Measurements from ENCODE around the gene UTP18. TPM values are rescaled to one million over a fixed set of nuclear protein-coding genes. Genes with fewer than 3 reads are reported as not detected.

UTP18 gene
- total and polyA plus RNA-seq, 2 of the 8 experiments (the other 6 are each of a cell fraction or from before 2014, with no cell fraction given): 17.9 to 85.7 TPM

DNA sequence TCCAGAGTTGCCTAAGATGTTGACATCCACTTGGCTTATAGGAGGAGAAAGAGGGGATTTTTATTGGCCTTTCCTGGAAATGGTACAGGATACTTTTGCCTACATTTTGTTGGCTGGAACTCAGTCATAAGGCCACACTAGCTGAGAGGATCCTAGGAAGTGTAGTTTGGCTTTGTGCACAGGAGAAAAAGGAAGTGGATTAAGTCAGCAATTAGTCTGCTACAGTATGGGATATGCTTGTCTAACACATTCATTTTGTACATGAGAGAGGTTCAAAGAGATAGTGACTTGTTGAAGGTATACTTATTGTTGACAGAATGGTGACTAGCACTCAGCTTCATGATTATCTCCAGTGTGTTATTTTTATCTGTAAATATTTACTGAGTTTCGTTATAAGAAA lies 10.3 kb downstream of the UTP18 start:
- no peak for TF ChIP-seq CHD2 (IDR thresholded peaks at IDR 0.05; ENCODE audit: low read length)
- no peak for TF ChIP-seq RAD21 (IDR thresholded peaks at IDR 0.05 in 1 of 2, conservative IDR thresholded peaks at IDR 0.05 in 1 of 2; ENCODE audit: low read depth in 2 of 2, low read length in 2 of 2)
- TF ChIP-seq SAP30 (IDR thresholded peaks at IDR 0.05; ENCODE audit: insufficient read depth, insufficient replicate concordance, low read length): no peak
- TF ChIP-seq PHF8 (conservative IDR thresholded peaks at IDR 0.05; ENCODE audit: low read depth, low read length): no peak
- TF ChIP-seq SUZ12 (IDR thresholded peaks at IDR 0.05; ENCODE audit: low read length): no peak
- no peak for TF ChIP-seq RFX5 (IDR thresholded peaks at IDR 0.05; ENCODE audit: borderline replicate concordance, low read depth, low read length)
- TF ChIP-seq EGR1 (IDR thresholded peaks at IDR 0.05; ENCODE audit: borderline replicate concordance, low read depth, low read length): no peak
- no peak for TF ChIP-seq BACH1 (IDR thresholded peaks at IDR 0.05; ENCODE audit: low read length)
- no peak for TF ChIP-seq EP300 (IDR thresholded peaks at IDR 0.05; ENCODE audit: borderline replicate concordance in 1 of 2, low read depth in 2 of 2, low read length in 2 of 2)
- no peak for TF ChIP-seq POLR2A (IDR thresholded peaks at IDR 0.05; ENCODE audit: control extremely low read depth in 1 of 2, low read depth in 2 of 2, low read length in 2 of 2)
- no peak for TF ChIP-seq SP1 (IDR thresholded peaks at IDR 0.05; ENCODE audit: low read depth, low read length)
- TF ChIP-seq, protein P1, sequence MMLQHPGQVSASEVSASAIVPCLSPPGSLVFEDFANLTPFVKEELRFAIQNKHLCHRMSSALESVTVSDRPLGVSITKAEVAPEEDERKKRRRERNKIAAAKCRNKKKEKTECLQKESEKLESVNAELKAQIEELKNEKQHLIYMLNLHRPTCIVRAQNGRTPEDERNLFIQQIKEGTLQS (IDR thresholded peaks at IDR 0.05; ENCODE audit: insufficient read depth, low read depth, low read length): no peak
- TF ChIP-seq GTF2F1 (IDR thresholded peaks at IDR 0.05; ENCODE audit: borderline replicate concordance, low read depth, low read length): no peak

More for the DNA sequence above, 10.3 kb downstream of the UTP18 start:
- ChIA-PET POLR2A (ENCODE audit: partially characterized antibody) (interaction anchor here (0.9 to 8.8 kb wide), 3 partner anchors 9 to 237 kb away, joined by 3 to 43 read pairs (median 4); partner anchors contain the start of genes MBTD1 and UTP18), CTCF (ENCODE audit: partially characterized antibody) (no interaction called here)
- H2BK5ac ChIP-seq (ENCODE audit: low read depth, low read length): no peak overlapping the region
- H3K14ac ChIP-seq (ENCODE audit: insufficient read length): no peak overlapping the region
- H2BK15ac ChIP-seq (ENCODE audit: low read length): no peak overlapping the region
- no peak overlapping the region for H3K23ac ChIP-seq (ENCODE audit: insufficient read length)
- no peak overlapping the region for H3K4me3 ChIP-seq (ENCODE audit: extremely low read depth in 1 of 4, insufficient read depth in 2 of 4, low read depth in 3 of 4, low read length in 4 of 4)
- H3K56ac ChIP-seq (replicated peaks; ENCODE audit: insufficient read length, low read depth, low read length): no peak overlapping the region
- H3K9me3 ChIP-seq (ENCODE audit: insufficient read depth in 2 of 2, low read depth in 1 of 2, low read length in 1 of 2): no peaks in the 10 kb centered on the region
- H3K18ac ChIP-seq (ENCODE audit: extremely low read depth, low read length): no peak overlapping the region
- 81% methylated on average over 1 of the region's 1 CpG; no CpG with 5 or more reads in 1 of the 2 experiments for WGBS, 2 experiments (ENCODE audit: extremely low coverage in 1 of 2, insufficient coverage in 1 of 2, insufficient read length in 1 of 2, insufficient replicate concordance in 2 of 2, low coverage in 1 of 2, low lambda C conversion rate in 2 of 2, missing lambda C conversion rate in 1 of 2)
- 0 out of 2 replicates have a peak, but pooled peaks cover 3% of the 10 kb centered on the region for H3K79me1 ChIP-seq (ENCODE audit: low read depth, low read length)
- peaks cover 3% of the 10 kb centered on the region in 2 experiments for H4K20me1 ChIP-seq (replicated peaks in 1 of 2; ENCODE audit: control insufficient read depth in 1 of 2, insufficient read depth in 2 of 2, low read length in 2 of 2)
- FAIRE-seq (no peak), DNase-seq (ENCODE audit: low read depth in 1 of 2, low spot score in 2 of 2) (no peak)
- no peak overlapping the region for H2BK120ac ChIP-seq (replicated peaks; ENCODE audit: low read depth, low read length)
- H2AFZ ChIP-seq (ENCODE audit: low read length): no peak overlapping the region
- no peaks in the 10 kb centered on the region for H3K4me1 ChIP-seq (replicated peaks in 1 of 4; ENCODE audit: control insufficient read depth in 3 of 4, insufficient read depth in 4 of 4, low read length in 3 of 4)
- no peak overlapping the region for H3K4me2 ChIP-seq (ENCODE audit: insufficient read depth in 1 of 2, low read depth in 2 of 2, low read length in 2 of 2)
- no peak overlapping the region for H4K91ac ChIP-seq (replicated peaks; ENCODE audit: insufficient read length, low read length)
- H3K27me3 ChIP-seq (replicated peaks in 1 of 4; ENCODE audit: control insufficient read depth in 3 of 4, extremely low read depth in 1 of 4, insufficient read depth in 3 of 4, low read length in 3 of 4): no peaks in the 10 kb centered on the region
- H3K23me2 ChIP-seq (ENCODE audit: low read depth, low read length): no peaks in the 10 kb centered on the region
- H2AK5ac ChIP-seq (ENCODE audit: low read depth, low read length): no peak overlapping the region
- no peak overlapping the region for H4K8ac ChIP-seq (ENCODE audit: extremely low read depth, insufficient read depth, low read length)
- H2BK12ac ChIP-seq (ENCODE audit: low read depth, low read length): no peak overlapping the region
- peaks cover 2 to 72% of the 10 kb centered on the region in 2 experiments; a peak in 3 of 4 replicates for H3K79me2 ChIP-seq (ENCODE audit: control insufficient read depth in 1 of 2, insufficient read depth in 2 of 2, low read length in 2 of 2)
- H2BK20ac ChIP-seq (ENCODE audit: low read length): no peak overlapping the region
- no peak overlapping the region for H3K27ac ChIP-seq (ENCODE audit: low read depth, low read length)
- H4K5ac ChIP-seq (ENCODE audit: insufficient read length, low read depth, low read length): no peak overlapping the region
- peaks cover 18 to 82% (median 47%) of the 10 kb centered on the region in 4 experiments for H3K36me3 ChIP-seq (ENCODE audit: control insufficient read depth in 2 of 4, insufficient read depth in 4 of 4, low read length in 3 of 4)
- H3K4ac ChIP-seq (replicated peaks; ENCODE audit: insufficient read length, low read depth, low read length): no peak overlapping the region
- H3K9ac ChIP-seq (replicated peaks in 1 of 4; ENCODE audit: extremely low read depth in 1 of 4, low read depth in 3 of 4, low read length in 3 of 4): no peak overlapping the region
